HG03066 (cell line): ENCODE data around the gene NLRP7.
"Not testable (repeated sequence)": the region's sequence is repeated elsewhere in the genome, so short reads cannot be mapped to it uniquely, and the experiment has no call there.

Experiments used
- ATAC-seq: cut with Tn5 transposase; IDR thresholded peaks from one replicate; pipeline ENCODE4 v1.9.1; 2021; ENCODE audit warnings: low read depth; ENCODE audit not compliant: unreplicated experiment

NLRP7 gene

DNA sequence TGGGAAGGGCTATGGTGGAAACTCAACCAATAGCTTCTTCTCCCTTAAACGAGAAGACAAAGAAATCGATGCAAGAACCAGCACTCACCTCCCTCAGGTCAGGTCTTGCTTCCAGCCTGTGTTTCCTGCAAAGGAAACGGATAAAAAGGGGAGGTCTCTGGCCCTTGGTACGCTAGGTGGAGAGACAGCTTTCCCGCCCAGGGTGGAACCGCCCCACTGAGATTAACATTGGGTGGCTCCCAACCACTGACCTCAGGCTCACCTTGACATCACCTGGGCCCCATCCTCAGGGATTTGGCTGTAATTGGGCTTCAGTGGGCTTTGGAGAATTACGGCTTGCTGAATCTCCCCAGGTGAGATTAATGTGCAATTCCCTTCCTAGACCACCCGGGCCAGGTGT is at the start of gene NLRP7:
Gene NLRP7, minus strand, starts transcription at position 150 of the 400 bp plus-strand sequence.
- ATAC-seq, result no peak

DNA sequence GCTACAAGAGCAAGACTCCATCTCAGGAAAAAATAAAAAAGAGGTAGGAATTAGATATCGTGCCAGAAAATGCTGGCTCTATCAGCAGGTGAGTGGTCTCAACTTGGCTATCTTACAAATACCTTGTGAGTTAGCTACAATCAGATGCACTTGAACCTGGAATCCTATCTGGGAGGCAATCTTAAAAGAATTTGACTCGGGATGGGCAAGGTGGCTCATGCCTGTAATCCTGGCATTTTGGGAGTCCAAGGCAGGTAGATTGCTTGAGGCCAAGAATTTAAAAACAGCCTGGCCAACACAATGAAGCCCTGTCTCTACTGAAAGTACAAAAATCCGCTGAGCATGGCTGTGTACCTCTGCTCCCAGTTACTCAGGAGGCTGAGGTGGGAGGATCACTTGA is 48.2 kb upstream of the NLRP7 start:
- no peak for ATAC-seq

DNA sequence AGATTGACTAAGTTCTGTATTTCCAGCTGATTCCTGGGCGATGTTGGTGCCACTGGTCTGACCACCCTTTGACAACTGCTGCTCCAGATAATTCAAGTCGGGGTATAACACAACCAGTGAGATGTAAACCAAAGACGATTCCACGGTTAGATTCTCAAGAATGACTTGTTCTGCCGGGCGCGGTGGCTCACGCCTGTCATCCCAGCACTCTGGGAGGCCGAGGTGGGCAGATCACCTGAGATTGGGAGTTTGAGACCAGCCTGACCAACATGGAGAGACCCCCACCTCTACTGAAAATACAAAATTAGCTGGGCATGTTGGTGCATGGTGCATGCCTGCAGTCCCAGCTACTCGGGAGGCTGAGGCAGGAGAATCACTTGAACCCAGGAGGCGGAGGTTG is 42.2 kb upstream of the NLRP7 start:
- ATAC-seq, result not testable (repeated sequence)

DNA sequence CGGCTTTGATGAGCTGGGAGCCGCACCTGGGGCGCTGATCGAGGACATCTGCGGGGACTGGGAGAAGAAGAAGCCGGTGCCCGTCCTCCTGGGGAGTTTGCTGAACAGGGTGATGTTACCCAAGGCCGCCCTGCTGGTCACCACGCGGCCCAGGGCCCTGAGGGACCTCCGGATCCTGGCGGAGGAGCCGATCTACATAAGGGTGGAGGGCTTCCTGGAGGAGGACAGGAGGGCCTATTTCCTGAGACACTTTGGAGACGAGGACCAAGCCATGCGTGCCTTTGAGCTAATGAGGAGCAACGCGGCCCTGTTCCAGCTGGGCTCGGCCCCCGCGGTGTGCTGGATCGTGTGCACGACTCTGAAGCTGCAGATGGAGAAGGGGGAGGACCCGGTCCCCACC is 35.2 kb upstream of the NLRP7 start:
- ATAC-seq, result not testable (repeated sequence)

DNA sequence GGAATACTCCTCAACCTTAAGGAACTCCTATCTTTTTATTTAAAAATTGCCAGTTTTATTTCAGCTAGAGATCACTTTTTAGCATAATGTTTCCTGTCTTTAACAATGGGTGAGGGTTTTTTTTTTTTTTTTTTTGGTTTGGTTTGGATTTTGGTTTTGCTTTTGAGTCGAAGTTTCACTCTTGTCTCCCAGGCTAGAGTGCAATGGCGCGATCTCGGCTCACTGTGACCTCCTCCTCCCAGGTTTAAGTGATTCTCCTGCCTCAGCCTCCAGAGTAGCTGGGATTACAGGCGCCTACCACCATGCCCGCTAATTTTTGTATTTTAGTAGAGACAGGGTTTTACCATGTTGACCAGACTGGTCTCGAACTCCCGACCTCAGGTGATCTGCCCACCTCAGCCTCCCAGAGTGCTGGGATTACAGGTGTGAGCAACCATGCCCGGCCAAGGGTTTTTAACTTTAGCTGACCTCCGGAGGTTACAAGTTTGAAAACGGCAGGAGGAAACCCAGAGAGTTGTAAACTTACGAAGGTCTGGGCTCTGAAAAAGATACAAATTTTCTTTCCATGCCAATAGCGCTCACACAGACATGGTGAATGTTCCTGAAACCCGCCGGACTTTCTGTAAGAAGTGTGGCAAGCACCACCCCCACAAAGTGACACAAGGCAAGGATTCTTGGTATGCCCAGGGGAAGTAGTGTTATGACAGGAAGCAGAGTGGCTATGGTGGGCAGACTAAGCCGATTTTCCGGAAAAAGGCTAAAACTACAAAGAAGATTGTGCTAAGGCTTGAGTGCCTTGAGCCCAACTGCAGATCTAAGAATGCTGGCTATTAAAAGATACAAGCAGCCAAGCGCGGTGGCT is 26.1 kb upstream of the NLRP7 start:
- ATAC-seq, result not testable (repeated sequence)

DNA sequence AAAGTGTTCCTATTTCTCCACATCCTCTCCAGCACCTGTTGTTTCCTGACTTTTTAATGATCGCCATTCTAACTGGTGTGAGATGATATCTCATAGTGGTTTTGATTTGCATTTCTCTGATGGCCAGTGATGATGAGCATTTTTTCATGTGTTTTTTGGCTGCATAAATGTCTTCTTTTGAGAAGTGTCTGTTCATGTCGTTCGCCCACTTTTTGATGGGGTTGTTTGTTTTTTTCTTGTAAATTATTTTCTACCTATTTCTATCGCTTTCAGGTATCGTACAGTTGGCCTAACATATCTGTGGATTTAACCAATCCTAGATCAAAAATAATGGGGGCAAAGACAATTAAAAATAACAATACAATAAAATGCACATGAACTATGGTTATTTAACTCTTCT is 24.1 kb upstream of the NLRP7 start:
- ATAC-seq, result not testable (repeated sequence)

DNA sequence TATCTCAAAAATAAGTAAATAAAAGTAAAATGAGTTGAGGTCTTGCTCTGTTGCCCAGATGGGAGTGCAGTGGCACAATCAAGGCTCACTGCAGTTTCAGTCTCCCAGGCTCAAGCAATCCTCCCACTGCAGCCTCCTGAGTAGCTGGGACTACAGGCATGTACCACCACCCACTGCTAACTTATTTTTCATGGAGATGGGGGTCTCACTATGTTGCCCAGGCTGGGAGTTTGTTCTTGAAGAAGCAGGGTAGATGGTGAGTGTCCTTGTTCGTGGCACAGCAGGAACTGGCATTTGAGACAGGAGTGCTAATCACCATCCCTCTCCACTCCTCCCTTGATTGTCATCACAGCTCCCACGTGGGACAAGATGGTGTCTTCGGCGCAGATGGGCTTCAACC is 22.3 kb upstream of the NLRP7 start:
- no peak for ATAC-seq

DNA sequence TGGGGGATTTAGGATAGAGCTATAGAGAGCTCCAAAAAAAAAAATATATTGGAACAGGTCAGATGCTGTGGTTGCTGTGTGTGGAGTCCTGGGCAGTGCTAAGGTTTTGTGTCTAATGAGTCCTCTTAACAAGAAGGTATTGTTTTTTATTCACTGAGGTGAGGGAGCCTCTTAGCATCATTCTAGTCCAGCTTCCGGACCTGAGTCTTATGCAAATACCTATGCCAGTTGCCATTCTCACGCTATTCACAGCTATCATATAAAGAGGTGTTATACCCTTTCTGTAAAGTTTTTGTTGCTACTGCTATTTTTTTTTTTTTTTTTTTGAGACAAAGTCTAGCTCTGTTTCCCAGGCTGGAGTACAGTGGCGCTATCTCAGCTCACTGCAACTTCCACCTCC is 20.3 kb upstream of the NLRP7 start:
- ATAC-seq, result no peak

DNA sequence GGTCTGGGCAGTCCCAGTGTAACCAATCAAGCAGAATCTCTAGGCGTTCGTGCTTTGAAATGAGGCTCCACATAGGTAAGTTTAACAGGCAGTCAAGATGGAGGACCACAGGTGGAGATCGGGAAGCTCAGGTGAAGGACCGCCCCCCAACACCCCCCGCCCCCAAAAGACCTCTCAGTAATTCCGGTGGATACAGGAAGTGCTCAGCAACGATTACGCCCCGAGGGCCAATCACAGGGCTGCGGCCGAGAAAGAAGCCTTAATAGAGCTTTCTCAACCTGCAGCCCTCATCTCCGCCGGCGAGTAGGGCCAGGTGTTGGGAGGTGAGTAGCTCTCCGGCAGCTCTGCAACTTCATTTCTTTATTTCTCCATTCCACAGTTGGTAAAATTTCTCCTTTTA is 17.7 kb upstream of the NLRP7 start:
- not testable (repeated sequence) for ATAC-seq

DNA sequence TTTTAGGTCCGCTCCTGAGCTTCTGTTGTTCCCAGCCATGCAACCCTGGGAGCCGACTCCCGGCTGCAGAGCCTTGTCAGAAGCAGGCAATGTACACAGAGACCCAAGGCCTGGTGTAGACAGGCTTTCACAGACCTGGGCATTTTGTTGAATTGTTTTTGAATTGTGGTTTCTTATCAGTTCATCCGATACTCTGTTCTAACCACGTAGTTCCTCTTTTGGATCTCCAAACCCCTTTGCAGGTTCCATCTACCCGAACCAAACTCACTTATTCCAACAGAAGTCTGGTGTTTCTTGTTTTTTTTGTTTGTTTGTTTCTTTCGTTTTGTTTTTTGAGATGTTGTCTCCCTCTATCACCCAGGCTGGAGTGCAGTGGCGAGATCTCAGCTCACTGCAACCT is 12.5 kb upstream of the NLRP7 start:
- no peak for ATAC-seq

DNA sequence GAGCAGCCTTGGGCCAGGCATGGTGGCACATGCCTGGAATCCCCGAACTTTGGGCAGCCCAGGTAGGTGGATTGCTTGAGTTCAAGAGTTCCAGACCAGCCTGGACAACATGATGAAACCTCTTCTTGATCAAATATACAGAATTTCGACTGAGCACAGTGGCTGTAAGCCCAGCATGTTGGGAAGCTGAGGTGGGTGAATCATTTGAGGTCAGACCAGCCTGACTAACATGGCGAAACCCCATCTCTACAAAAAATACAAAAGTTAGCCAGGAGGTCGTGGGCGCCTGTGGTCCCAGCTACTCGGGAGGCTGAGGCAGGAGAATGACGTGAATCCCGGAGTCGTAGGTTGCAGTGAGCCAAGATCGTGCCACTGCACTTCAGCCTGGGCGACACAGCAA is 8.0 kb upstream of the NLRP7 start:
- no peak for ATAC-seq

DNA sequence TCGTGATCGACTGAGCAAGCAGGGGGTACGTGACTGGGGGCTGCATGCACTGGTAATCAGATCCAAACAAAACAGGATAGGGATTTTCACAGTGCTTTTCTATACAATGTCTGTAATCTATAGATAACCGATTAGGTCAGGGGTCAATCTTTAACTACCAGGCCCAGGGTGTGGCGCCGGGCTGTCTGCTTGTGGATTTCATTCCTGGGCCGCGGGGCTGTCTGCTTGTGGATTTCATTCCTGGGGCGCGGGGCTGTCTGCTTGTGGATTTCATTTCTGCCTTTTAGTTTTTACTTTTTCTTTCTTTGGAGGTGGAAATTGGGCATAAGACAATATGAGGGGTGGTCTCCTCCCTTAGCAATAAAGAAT is 6.0 kb upstream of the NLRP7 start:
- ATAC-seq, result not testable (repeated sequence)

DNA sequence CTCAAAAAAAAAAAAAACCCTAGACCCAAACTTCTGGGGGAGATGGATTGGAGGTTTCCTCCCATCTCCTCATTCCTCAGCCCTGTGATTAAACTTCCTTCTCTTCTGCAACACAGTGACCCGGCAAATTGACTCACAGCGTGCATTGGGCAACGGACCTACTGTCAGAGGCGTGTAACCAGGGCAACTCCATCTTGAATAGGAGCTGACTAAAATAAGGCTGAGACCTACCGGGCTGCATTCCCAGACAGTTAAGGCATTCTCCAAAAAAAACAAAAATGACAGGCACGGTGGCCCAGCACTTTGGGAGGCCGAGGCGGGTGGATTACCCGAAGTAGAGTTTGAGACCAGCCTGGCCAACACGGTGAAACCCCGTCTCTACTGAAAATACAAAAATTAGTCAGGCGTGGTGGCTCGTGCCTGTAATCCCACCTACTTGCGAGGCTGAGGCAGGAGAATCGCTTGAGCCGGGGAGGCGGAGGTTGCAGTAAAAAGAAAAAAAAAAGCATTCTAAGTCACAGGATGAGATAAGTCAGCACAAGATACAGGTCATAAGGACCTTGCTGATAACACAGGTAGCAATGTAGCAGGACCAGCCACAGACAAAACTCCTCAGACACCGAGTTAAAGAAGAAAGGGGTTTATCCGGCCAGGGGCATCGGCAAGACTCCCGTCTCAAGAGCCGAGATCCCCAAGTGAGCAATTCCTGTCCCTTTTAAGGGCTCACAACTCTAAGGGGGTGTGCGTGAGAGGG is 5.4 kb upstream of the NLRP7 start:
- no peak for ATAC-seq

DNA sequence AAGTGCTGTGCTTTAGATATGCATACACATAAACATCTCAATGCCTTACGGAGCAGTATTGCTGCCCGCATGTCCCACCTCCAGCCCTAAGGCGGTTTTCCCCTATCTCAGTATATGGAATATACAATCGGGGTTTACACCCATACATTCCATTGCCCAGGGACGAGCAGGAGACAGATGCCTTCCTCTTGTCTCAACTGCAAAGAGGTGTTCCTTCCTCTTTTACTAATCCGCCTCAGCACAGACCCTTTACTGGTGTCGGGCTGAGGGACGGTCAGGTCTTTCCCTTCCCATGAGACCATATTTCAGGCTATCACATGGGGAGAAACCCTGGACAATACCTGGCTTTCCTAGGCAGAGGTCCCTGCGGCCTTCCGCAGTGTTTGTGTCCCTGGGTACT is 3.2 kb upstream of the NLRP7 start:
- not testable (repeated sequence) for ATAC-seq

DNA sequence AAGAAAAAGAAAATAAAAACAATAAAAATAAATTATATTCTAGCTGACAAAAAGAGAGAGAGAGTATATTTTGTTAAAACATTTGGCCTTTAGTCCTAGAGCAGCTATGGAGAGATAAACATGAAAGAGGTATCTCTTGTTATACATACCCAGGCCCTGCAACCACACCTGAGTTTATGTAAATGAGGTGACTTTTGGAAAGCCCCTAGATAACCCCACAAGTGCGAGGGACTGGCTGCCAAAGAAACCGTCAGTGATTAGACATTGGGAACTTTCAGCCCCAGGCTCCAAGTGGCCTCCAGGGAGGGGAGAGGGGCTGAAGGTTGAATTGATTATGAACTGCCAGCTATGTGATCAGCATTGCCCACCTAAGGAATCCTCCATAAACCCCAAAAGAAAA is 2.1 kb upstream of the NLRP7 start:
- ATAC-seq, result no peak

DNA sequence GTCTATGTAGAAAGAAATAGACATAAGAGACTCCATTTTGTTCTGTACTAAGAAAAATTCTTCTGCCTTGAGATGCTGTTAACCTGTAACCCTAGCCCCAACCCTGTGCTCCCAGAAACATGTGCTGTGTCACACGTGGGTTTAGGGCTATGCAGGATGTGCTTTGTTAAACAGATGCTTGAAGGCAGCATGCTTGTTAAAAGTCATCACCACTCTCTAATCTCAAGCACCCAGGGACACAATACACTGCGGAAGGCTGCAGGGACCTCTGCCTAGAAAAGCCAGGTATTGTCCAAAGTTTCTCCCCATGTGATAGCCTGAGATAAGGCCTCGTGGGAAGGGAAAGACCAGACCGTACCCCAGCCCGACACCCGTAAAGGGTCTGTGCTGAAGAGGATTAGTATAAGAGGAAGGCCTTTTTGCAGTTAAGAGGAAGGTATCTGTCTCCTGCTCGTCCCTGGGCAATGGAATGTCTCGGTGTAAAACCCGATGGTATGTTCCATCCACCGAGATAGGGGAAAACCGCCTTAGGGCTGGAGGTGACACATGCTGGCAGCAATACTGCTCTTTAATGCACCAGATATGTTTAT is 3.5 kb downstream of the NLRP7 start:
- ATAC-seq, result not testable (repeated sequence)

DNA sequence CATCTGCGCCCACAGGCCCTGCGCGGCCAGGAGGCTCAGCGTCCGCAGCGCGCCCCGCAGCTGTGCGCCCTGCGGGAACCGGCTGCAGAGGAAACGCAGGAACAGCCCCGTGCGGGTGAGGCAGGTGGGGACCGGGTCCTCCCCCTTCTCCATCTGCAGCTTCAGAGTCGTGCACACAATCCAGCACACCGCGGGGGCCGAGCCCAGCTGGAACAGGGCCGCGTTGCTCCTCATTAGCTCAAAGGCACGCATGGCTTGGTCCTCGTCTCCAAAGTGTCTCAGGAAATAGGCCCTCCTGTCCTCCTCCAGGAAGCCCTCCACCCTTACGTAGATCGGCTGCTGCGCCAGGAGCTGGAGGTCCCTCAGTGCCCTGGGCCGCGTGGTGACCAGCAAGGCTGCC is 7.8 kb downstream of the NLRP7 start:
- not testable (repeated sequence) for ATAC-seq

DNA sequence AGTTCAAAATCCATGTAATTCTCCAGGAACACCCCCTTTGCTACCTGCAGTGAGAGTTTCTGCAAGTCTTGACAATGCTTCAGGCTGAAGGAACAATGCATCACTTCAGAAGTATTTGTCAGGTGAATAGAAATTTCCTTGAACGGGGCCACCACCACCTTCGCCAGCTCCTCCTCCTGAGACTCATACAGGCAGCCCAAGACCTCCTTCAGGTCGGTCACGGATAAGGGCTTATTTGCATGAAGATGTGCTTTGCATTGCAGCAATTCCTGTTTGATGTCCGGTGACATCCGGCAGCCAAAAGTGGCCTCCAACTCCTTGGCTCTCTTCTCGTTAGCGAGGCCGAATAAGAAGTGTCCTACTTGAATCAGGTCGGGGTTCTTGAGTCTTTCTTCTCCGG is 8.4 kb downstream of the NLRP7 start:
- no peak for ATAC-seq

DNA sequence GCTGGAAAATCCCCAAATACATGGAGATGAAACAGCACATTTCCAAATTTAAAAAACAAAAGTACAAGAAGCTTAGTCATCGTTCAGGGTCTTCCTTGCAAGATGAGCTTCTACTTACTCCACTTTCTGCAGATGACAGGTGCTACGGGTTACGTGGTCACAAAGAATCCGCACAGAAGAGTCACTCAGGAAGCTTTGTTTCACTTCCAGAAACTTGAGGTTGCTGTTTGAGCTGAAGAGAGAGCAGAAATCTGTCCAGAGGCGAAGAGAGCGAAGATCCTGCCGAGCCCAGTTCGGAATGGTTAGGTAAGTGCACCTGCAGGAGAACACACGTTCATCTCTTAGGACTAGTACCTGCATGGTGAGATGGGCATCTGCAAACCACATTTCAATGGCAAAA is 9.4 kb downstream of the NLRP7 start:
- no peak for ATAC-seq

DNA sequence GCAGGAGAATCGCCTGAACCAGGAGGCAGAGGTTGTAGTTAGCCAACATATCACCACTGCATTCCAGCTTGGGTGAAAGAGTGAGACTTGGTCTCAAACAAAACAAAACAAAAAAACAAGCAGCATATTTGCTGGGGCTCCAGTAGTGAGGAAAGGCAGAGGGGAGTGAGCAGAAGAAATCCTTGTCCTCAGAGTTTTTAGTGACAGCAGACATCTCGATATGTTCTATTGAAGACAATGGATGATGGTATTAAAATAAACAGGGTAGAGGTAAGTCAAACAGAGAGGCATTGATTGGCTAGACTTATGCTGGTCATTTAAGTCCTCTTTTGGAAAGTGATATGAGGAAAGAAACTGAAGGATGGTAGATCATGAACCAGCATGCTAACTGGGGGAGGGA is 19.0 kb downstream of the NLRP7 start:
- ATAC-seq, result no peak

DNA sequence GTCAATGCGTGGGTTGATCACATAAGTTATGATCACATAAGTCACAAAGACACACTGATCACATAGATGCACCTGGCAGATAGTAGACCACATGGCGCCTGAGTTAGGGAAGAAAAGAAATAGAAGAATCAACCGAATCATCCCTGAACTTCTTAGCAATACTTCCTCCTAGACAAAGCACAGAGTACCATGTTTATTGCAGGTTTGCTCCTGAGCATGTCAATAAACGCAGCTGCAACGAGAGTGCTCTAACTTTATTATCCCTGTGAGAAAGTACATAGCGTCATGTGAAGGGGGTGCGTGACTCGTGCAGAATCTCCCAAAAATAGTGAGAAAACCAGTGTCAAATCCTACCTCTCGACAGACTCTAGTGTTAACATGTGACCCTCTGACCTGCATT is 24.1 kb downstream of the NLRP7 start:
- ATAC-seq, result no peak

DNA sequence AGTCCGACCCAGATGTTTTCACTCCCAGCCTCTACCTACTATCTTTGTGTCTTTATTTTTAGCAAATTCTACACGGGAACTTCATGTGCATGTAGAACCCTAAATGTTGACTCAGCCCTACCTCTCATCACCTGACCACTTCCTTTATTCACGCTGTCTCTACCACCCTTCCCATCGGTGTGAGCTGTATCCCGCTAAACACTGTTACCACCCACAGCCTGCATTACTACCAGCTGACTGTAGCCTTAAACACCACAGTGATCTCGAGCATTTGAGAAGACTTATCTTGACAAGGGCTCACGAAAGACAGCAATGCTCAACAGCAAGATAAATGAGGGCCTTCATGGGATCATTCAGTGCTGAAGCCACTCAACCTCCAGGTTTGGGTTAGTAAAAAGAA is 26.2 kb downstream of the NLRP7 start:
- ATAC-seq, result no peak
